Loucy (cell line): ENCODE measurements around the gene NFKBIB.

Source experiments
- H2AFZ ChIP-seq: fragments of 200-600 bp; sonication (generic); 2 replicates; pipeline ENCODE4 v1.6.0; 2016; ENCODE audit warnings: antibody characterized with exemption, mild to moderate bottlenecking, low read length, moderate library complexity
- H3F3A ChIP-seq: fragments of 200-600 bp; 2 replicates; pipeline ENCODE4 v1.6.0; 2016; ENCODE audit warnings: antibody characterized with exemption, low read depth, mild to moderate bottlenecking
- H3K27me3 ChIP-seq: fragments of 200-600 bp; sonication (generic); 2 replicates; pipeline ENCODE4 v1.6.1; 2014; ENCODE audit warnings: low read length, mild to moderate bottlenecking; ENCODE audit not compliant: insufficient read depth, poor library complexity, severe bottlenecking
- H3K36me3 ChIP-seq: fragments of 200-600 bp; sonication (generic); 2 replicates; pipeline ENCODE4 v1.6.1; 2016; ENCODE audit warnings: low read length; ENCODE audit not compliant: insufficient read depth
- H3K4me1 ChIP-seq: fragments of 200-600 bp; sonication (generic); 2 replicates; pipeline ENCODE4 v1.5.1; 2014; ENCODE audit warnings: low read length, mild to moderate bottlenecking; ENCODE audit not compliant: insufficient read depth, poor library complexity, severe bottlenecking
- H3K4me2 ChIP-seq: fragments of 200-600 bp; sonication (generic); 2 replicates; pipeline ENCODE4 v1.6.0; 2014; ENCODE audit warnings: antibody characterized with exemption, low read length, low read depth, mild to moderate bottlenecking; ENCODE audit not compliant: poor library complexity, severe bottlenecking
- H3K4me3 ChIP-seq: fragments of 200-600 bp; sonication (generic); 2 replicates; pipeline ENCODE4 v1.5.1; 2014; ENCODE audit warnings: low read length, mild to moderate bottlenecking, mixed read lengths; ENCODE audit not compliant: poor library complexity, severe bottlenecking
- H3K79me2 ChIP-seq: fragments of 200-600 bp; sonication (generic); 2 replicates; pipeline ENCODE4 v1.6.1; 2014; ENCODE audit warnings: low read length; ENCODE audit not compliant: insufficient read depth
- H3K9ac ChIP-seq: fragments of 200-600 bp; sonication (generic); 2 replicates; pipeline ENCODE4 v1.6.0; 2014; ENCODE audit warnings: mild to moderate bottlenecking, low read depth, low read length, moderate library complexity; ENCODE audit not compliant: poor library complexity, severe bottlenecking
- H3K9me2 ChIP-seq: fragments of 200-600 bp; sonication (generic); replicated peaks from 2 replicates; pipeline ENCODE4 v1.6.1; 2016; ENCODE audit warnings: low read depth, low read length, mixed read lengths
- H3K9me3 ChIP-seq: fragments of 200-600 bp; sonication (generic); 2 replicates; pipeline ENCODE4 v1.6.1; 2014; ENCODE audit warnings: mild to moderate bottlenecking, antibody characterized with exemption, low read length, low read depth; ENCODE audit not compliant: insufficient read depth
- H4K20me1 ChIP-seq: fragments of 200-600 bp; sonication (generic); 2 replicates; pipeline ENCODE4 v1.6.0; 2014; ENCODE audit warnings: antibody characterized with exemption, low read length, mild to moderate bottlenecking; ENCODE audit not compliant: insufficient read depth, poor library complexity, severe bottlenecking
- EZH2phosphoT487 ChIP-seq: fragments of 200-600 bp; IDR thresholded peaks from 2 replicates; pipeline ENCODE4 v1.6.1; 2018; ENCODE audit warnings: antibody characterized with exemption, mild to moderate bottlenecking, moderate library complexity, borderline replicate concordance
- TF ChIP-seq, protein P1 (sequence below): fragments of 200-600 bp; sonication (generic); conservative IDR thresholded peaks from 2 replicates; pipeline ENCODE4 v1.5.1; 2014; ENCODE audit warnings: mild to moderate bottlenecking, antibody characterized with exemption, low read length

Gene NFKBIB

GRCh38 chr19:38899447-38900201 is at the start of gene NFKBIB, which contains the start of gene SIRT2:
Gene NFKBIB, plus strand, starts transcription at chr19:38899969. Its CDS starts 64 bp downstream, at chr19:38900033.
Gene SIRT2, minus strand, starts transcription at chr19:38899618. Its CDS starts 97 bp downstream, at chr19:38899521.
- Histone ChIP-seq H3F3A (no peaks in the 10 kb centered on the region), H3K79me2 (peaks cover 18% of the 10 kb centered on the region), H3K36me3 (no peaks in the 10 kb centered on the region; the same call in 1 of the 2 replicates), H3K9ac (peak within 1 kb of the TSS; percentile 80), H2AFZ (peak within 1 kb of the TSS; percentile 93), H3K4me1 (peaks cover 18% of the 10 kb centered on the region), H3K4me2 (peak within 1 kb of the TSS; percentile 92), H4K20me1 (no peaks in the 10 kb centered on the region), H3K9me2 (no peaks in the 10 kb centered on the region), H3K27me3 (no peaks in the 10 kb centered on the region), H3K4me3 (peak within 1 kb of the TSS; percentile 91), H3K9me3 (no peaks in the 10 kb centered on the region)
- TF ChIP-seq EZH2phosphoT487: no peak
- TF ChIP-seq, protein P1, sequence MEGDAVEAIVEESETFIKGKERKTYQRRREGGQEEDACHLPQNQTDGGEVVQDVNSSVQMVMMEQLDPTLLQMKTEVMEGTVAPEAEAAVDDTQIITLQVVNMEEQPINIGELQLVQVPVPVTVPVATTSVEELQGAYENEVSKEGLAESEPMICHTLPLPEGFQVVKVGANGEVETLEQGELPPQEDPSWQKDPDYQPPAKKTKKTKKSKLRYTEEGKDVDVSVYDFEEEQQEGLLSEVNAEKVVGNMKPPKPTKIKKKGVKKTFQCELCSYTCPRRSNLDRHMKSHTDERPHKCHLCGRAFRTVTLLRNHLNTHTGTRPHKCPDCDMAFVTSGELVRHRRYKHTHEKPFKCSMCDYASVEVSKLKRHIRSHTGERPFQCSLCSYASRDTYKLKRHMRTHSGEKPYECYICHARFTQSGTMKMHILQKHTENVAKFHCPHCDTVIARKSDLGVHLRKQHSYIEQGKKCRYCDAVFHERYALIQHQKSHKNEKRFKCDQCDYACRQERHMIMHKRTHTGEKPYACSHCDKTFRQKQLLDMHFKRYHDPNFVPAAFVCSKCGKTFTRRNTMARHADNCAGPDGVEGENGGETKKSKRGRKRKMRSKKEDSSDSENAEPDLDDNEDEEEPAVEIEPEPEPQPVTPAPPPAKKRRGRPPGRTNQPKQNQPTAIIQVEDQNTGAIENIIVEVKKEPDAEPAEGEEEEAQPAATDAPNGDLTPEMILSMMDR: no peak

GRCh38 chr19:38850436-38850975 is 49.3 kb upstream of the NFKBIB start:
- Histone ChIP-seq H3K9ac (peak overlapping the region; percentile 87), H3K79me2 (peaks cover 53% of the 10 kb centered on the region), H3K4me3 (peak overlapping the region; percentile 93), H3K4me1 (peaks cover 40% of the 10 kb centered on the region), H3K27me3 (peaks cover 4% of the 10 kb centered on the region), H3K4me2 (peak overlapping the region; percentile 99), H3K9me2 (no peaks in the 10 kb centered on the region), H4K20me1 (peaks cover 36% of the 10 kb centered on the region), H3F3A (no peaks in the 10 kb centered on the region), H3K36me3 (peaks cover 28% of the 10 kb centered on the region; the same call in 1 of the 2 replicates), H2AFZ (0 out of 2 replicates have a peak overlapping the region, but pooled peaks have one; percentile 31), H3K9me3 (no peaks in the 10 kb centered on the region)
- TF ChIP-seq EZH2phosphoT487: no peak
- TF ChIP-seq, protein P1: peak; percentile 27; the same call in 1 of the 2 replicates

- H3K4me2 ChIP-seq: peak overlapping the region; percentile 99
- H3F3A ChIP-seq: no peaks in the 10 kb centered on the region
- H3K4me1 ChIP-seq: peaks cover 34% of the 10 kb centered on the region
- H4K20me1 ChIP-seq: peaks cover 30% of the 10 kb centered on the region
- H3K9ac ChIP-seq: peak overlapping the region; percentile 87
- no peaks in the 10 kb centered on the region for H3K9me3 ChIP-seq
- H3K79me2 ChIP-seq: peaks cover 47% of the 10 kb centered on the region
- H3K36me3 ChIP-seq: peaks cover 22% of the 10 kb centered on the region; the same call in 1 of the 2 replicates
- H2AFZ ChIP-seq: peak overlapping the region; percentile 31; the same call in 1 of the 2 replicates
- H3K27me3 ChIP-seq: peaks cover 4% of the 10 kb centered on the region
- no peaks in the 10 kb centered on the region for H3K9me2 ChIP-seq
- TF ChIP-seq EZH2phosphoT487: no peak
- TF ChIP-seq, protein P1: peak; percentile 11; the same call in 1 of the 2 replicates
- H3K4me3 ChIP-seq: peak overlapping the region; percentile 93
Observed at GRCh38 chr19:38850976-38851621, 48.7 kb upstream of the NFKBIB start.
